ENCODE measurements around the gene IPO11. TPM values are rescaled to one million over a fixed set of nuclear protein-coding genes. Genes with fewer than 3 reads are reported as not detected.

Gene IPO11
- total and polyA plus RNA-seq, 7 donors = 9.1 to 25.4 (median 21.4) TPM

GRCh38 chr5:62542720-62543119, 130.2 kb downstream of the IPO11 start:
- Histone ChIP-seq H3K36me3 (ENCODE audit: insufficient read depth in 1 of 2, low read depth in 1 of 2) (peaks cover 4 to 17% of the 10 kb centered on the region in 2 donors), H3K4me1 (no peaks in the 10 kb centered on the region), H3K27ac (no peak overlapping the region), H3K27me3 (ENCODE audit: insufficient read depth in 3 of 3, low read length in 2 of 3) (no peaks in the 10 kb centered on the region), H3K4me3 (no peak overlapping the region), H3K9me3 (no peaks in the 10 kb centered on the region)
- ATAC-seq = no peak
- no peak for DNase-seq
- intact Hi-C loops (cut with DNase I) = no loop called here
- TF ChIP-seq CTCF (IDR thresholded peaks at IDR 0.05) = no peak
- 80 to 88% (median 88%) methylated on average over 1 of the region's 1 CpG for WGBS, 3 donors

GRCh38 chr5:62547945-62548630, 135.5 kb downstream of the IPO11 start:
- Histone ChIP-seq H3K36me3 (ENCODE audit: insufficient read depth in 1 of 2, low read depth in 1 of 2) (peaks cover 0 to 16% of the 10 kb centered on the region in 2 donors), H3K4me1 (no peaks in the 10 kb centered on the region), H3K27ac (no peak overlapping the region), H3K27me3 (ENCODE audit: insufficient read depth in 3 of 3, low read length in 2 of 3) (no peaks in the 10 kb centered on the region), H3K4me3 (no peak overlapping the region), H3K9me3 (no peaks in the 10 kb centered on the region)
- no peak for TF ChIP-seq CTCF (IDR thresholded peaks at IDR 0.05)
- ATAC-seq (no peak), DNase-seq (no peak)
- intact Hi-C loops (cut with DNase I) = no loop called here
- WGBS, 3 donors = 82 to 87% (median 82%) methylated on average over 3 of the region's 3 CpGs

GRCh38 chr5:62550103-62550502, 137.5 kb downstream of the IPO11 start:
- ATAC-seq = no peak
- 84 to 88% (median 87%) methylated on average over 2 of the region's 2 CpGs for WGBS, 3 donors
- Histone ChIP-seq H3K27ac (no peak overlapping the region), H3K4me1 (no peaks in the 10 kb centered on the region), H3K9me3 (no peaks in the 10 kb centered on the region), H3K4me3 (no peak overlapping the region), H3K27me3 (ENCODE audit: insufficient read depth in 3 of 3, low read length in 2 of 3) (no peaks in the 10 kb centered on the region), H3K36me3 (ENCODE audit: insufficient read depth in 1 of 2, low read depth in 1 of 2) (peaks cover 0 to 16% of the 10 kb centered on the region in 2 donors)
- TF ChIP-seq CTCF (IDR thresholded peaks at IDR 0.05) = no peak
- intact Hi-C loops (cut with DNase I) = no loop called here
- DNase-seq = no peak

- no peak for TF ChIP-seq CTCF (IDR thresholded peaks at IDR 0.05)
- no peak overlapping the region for H3K27ac ChIP-seq
- no peak for ATAC-seq
- no peaks in the 10 kb centered on the region for H3K27me3 ChIP-seq (ENCODE audit: insufficient read depth in 3 of 3, low read length in 2 of 3)
- peaks cover 4 to 13% of the 10 kb centered on the region in 2 donors for H3K36me3 ChIP-seq (ENCODE audit: insufficient read depth in 1 of 2, low read depth in 1 of 2)
- intact Hi-C loops (cut with DNase I) = no loop called here
- no peak for DNase-seq
- H3K9me3 ChIP-seq = no peaks in the 10 kb centered on the region
- no peaks in the 10 kb centered on the region for H3K4me1 ChIP-seq
- no peak overlapping the region for H3K4me3 ChIP-seq
These were observed 143.4 kb downstream of the IPO11 start for GRCh38 chr5:62555930-62556329.

GRCh38 chr5:62558941-62559340, 146.4 kb downstream of the IPO11 start:
- intact Hi-C loops (cut with DNase I) = no loop called here
- WGBS, 3 donors = 95 to 97% (median 97%) methylated on average over 3 of the region's 3 CpGs
- peaks cover 4 to 19% of the 10 kb centered on the region in 2 donors for H3K36me3 ChIP-seq (ENCODE audit: insufficient read depth in 1 of 2, low read depth in 1 of 2)
- DNase-seq = no peak
- H3K27ac ChIP-seq = no peak overlapping the region
- H3K4me3 ChIP-seq = no peak overlapping the region
- no peak for TF ChIP-seq CTCF (IDR thresholded peaks at IDR 0.05)
- no peaks in the 10 kb centered on the region for H3K4me1 ChIP-seq
- no peak for ATAC-seq
- no peaks in the 10 kb centered on the region for H3K9me3 ChIP-seq
- H3K27me3 ChIP-seq (ENCODE audit: insufficient read depth in 3 of 3, low read length in 2 of 3) = no peaks in the 10 kb centered on the region
